Thoracic aorta (tissue), 2 donors: Measurements from ENCODE around the gene MYMK. TPM values are rescaled to one million over a fixed set of nuclear protein-coding genes. Genes with fewer than 3 reads are reported as not detected.

Source experiments
- ATAC-seq: fragments of 150-250 bp; one replicate; pipeline ENCODE4 v1.8.0; 2017; ENCODE audit warnings: low read depth; ENCODE audit not compliant: insufficient number of reproducible peaks, low FRiP score
- DNase-seq: peaks from one replicate; pipeline ENCODE4 v3.0.0-alpha.2; 2020; ENCODE audit warnings: low spot score
- H3K27ac ChIP-seq, 2 donors: fragments of 200-600 bp; sonication (generic); 1 replicate in 1 of 2; 2 replicates in 1 of 2; pipeline ENCODE4 v1.5.1; 2016; ENCODE audit warnings: mild to moderate bottlenecking in 2 of 2, moderate library complexity in 2 of 2
- H3K27me3 ChIP-seq: fragments of 200-600 bp; sonication (generic); replicated peaks from 2 replicates; pipeline ENCODE4 v1.6.0; 2016; ENCODE audit warnings: mild to moderate bottlenecking; ENCODE audit not compliant: insufficient read depth
- H3K36me3 ChIP-seq: fragments of 200-600 bp; sonication (generic); one replicate; pipeline ENCODE4 v1.5.1; 2016
- H3K4me1 ChIP-seq, 2 donors: fragments of 200-600 bp; sonication (generic); 1 replicate in 1 of 2; 2 replicates in 1 of 2; pipeline versions ENCODE4 v1.5.1 to v1.6.0; 2016; ENCODE audit warnings: low read depth in 2 of 2, mild to moderate bottlenecking in 1 of 2; ENCODE audit not compliant: control insufficient read depth in 1 of 2
- H3K4me3 ChIP-seq: fragments of 200-600 bp; sonication (generic); 2 replicates; pipeline ENCODE4 v1.5.1; 2016; ENCODE audit warnings: mild to moderate bottlenecking
- H3K9me3 ChIP-seq: fragments of 200-600 bp; sonication (generic); 2 replicates; pipeline ENCODE4 v1.5.1; 2016
- total RNA-seq, 2 donors: library from RNA; depleted of rRNA; stranded (reverse); fragments of >200 nt; gene quantifications; one replicate each; pipeline versions ENCODE4 v1.1.0 to v1.2.3, GENCODE V29; 2016
- TF ChIP-seq, protein P1 (sequence below): fragments of 200-600 bp; sonication (generic); IDR thresholded peaks from one replicate; pipeline ENCODE4 v1.5.1; 2019; ENCODE audit warnings: antibody characterized with exemption

The MYMK gene
- total RNA-seq, 2 donors from 2014 or later = not detected

- DNase-seq (no peak), ATAC-seq (no peak)
- Histone ChIP-seq H3K36me3 (no peaks in the 10 kb centered on the region), H3K27me3 (no peaks in the 10 kb centered on the region), H3K27ac (no peak overlapping the region), H3K4me3 (no peak overlapping the region), H3K9me3 (no peaks in the 10 kb centered on the region), H3K4me1 (peaks cover 17 to 22% of the 10 kb centered on the region in 2 donors)
- TF ChIP-seq, protein P1, sequence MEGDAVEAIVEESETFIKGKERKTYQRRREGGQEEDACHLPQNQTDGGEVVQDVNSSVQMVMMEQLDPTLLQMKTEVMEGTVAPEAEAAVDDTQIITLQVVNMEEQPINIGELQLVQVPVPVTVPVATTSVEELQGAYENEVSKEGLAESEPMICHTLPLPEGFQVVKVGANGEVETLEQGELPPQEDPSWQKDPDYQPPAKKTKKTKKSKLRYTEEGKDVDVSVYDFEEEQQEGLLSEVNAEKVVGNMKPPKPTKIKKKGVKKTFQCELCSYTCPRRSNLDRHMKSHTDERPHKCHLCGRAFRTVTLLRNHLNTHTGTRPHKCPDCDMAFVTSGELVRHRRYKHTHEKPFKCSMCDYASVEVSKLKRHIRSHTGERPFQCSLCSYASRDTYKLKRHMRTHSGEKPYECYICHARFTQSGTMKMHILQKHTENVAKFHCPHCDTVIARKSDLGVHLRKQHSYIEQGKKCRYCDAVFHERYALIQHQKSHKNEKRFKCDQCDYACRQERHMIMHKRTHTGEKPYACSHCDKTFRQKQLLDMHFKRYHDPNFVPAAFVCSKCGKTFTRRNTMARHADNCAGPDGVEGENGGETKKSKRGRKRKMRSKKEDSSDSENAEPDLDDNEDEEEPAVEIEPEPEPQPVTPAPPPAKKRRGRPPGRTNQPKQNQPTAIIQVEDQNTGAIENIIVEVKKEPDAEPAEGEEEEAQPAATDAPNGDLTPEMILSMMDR = no peak
These were observed 613 bp downstream of the MYMK start for GRCh38 chr9:133524146-133524545.

- no peak for DNase-seq
These were observed 1.7 kb downstream of the MYMK start for GRCh38 chr9:133523106-133523505.

GRCh38 chr9:133522073-133522910 lies 2.5 kb downstream of the MYMK start:
- peaks cover 7% of the 10 kb centered on the region in 2 donors for H3K4me1 ChIP-seq
- no peaks in the 10 kb centered on the region for H3K9me3 ChIP-seq
- H3K27ac ChIP-seq = no peak overlapping the region
- H3K4me3 ChIP-seq = no peak overlapping the region
- DNase-seq (no peak), ATAC-seq (no peak)
- H3K36me3 ChIP-seq = no peaks in the 10 kb centered on the region
- no peaks in the 10 kb centered on the region for H3K27me3 ChIP-seq
- TF ChIP-seq, protein P1 = no peak

More at GRCh38 chr9:133523106-133523505, 1.7 kb downstream of the MYMK start:
- Histone ChIP-seq H3K27ac (no peak overlapping the region), H3K27me3 (no peaks in the 10 kb centered on the region), H3K4me1 (peaks cover 15 to 16% of the 10 kb centered on the region in 2 donors), H3K36me3 (no peaks in the 10 kb centered on the region), H3K9me3 (no peaks in the 10 kb centered on the region), H3K4me3 (no peak overlapping the region)
- no peak for ATAC-seq
- TF ChIP-seq, protein P1 = no peak

DNA sequence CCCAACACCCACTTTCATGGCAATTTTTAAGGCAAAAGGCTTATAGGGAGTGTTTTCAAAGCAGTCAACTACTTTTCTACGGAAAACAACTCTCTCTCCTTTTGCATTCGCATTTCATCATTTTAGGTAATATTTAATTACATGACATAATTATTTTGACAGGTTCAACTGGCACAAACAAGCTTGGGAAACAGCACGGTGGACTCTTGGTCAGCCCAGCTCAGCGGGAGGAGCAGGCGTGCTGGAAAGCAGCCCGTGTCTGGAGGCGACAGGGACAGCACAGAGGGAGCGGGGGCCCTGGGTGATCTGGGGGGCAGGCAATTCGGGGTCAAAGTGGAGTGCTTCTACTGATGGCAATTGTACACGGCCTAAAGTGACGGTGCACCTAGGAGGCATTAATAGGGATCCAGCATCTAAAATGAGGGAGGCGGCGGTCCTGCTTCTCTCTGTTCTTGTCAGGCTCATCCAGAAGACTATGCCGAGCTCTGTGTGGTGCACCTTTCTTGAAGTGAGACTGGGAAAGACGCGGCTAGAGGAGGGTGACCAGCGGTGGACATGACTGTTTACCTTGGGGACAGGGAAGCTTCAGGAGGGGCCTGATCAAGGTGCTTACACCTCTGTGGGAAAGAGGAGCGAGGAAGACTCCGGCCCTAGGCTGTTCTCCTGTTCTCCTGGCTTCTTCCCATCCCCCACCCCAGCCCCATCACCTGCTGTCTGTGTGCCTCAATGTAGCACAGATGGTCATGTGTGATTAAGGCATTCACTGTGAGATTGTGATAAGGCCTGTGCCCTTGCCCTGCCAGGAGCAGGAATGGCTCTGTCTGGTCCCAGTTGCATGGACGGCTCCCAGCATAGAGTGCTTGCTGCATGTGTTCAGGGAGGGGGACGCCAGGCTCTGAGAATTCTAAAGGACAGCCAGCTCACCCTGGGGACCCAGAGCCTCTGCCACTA lies 3.4 kb downstream of the MYMK start:
- H3K4me1 ChIP-seq = no peaks in the 10 kb centered on the region
- H3K36me3 ChIP-seq = no peaks in the 10 kb centered on the region
- H3K27me3 ChIP-seq = no peaks in the 10 kb centered on the region
- DNase-seq = no peak
- TF ChIP-seq, protein P1 = no peak
- no peak for ATAC-seq
- H3K27ac ChIP-seq = no peak overlapping the region
- no peak overlapping the region for H3K4me3 ChIP-seq
- H3K9me3 ChIP-seq = no peaks in the 10 kb centered on the region
